ENCODE results near the gene CFAP61. TPM values are rescaled to one million over a fixed set of nuclear protein-coding genes. Genes with fewer than 3 reads are reported as not detected.

CFAP61 gene
- polyA plus RNA-seq, 1 of the 3 experiments (the other 2 are of a cell fraction): 0.26 TPM

DNA sequence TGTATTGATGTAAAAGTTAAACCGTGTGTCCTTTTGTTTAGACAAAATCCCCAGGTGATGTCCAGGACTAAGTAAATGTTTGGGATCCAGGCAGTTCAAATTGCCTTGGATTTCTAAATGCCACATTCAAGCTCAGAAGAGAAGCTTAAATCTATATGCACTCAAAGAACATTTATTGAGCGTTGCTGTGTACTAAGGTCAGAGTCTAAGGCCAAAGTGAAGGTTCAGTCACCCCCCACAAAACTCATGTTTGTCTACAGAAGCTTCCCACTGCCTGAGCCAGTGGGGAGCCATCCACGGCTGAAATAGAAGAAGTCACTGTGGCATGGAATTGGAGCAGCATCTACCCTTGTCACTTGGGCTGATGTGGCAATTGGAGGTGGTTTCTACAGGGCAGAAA lies 244.8 kb downstream of the CFAP61 start:
- Histone ChIP-seq H3K79me2 (ENCODE audit: insufficient read depth) (no peaks in the 10 kb centered on the region), H3K27me3 (ENCODE audit: insufficient read depth) (no peaks in the 10 kb centered on the region), H3K36me3 (replicated peaks in 1 of 2; ENCODE audit: control insufficient read depth in 1 of 2, insufficient read depth in 2 of 2, low read length in 1 of 2) (no peaks in the 10 kb centered on the region), H3F3A (replicated peaks; ENCODE audit: insufficient read depth) (no peaks in the 10 kb centered on the region), H3K4me3 (ENCODE audit: low read depth in 2 of 2, low read length in 1 of 2) (no peak overlapping the region), H3K9ac (no peak overlapping the region), H3K4me1 (ENCODE audit: control insufficient read depth in 1 of 2, insufficient read depth in 2 of 2, low read depth in 1 of 2, low read length in 1 of 2) (no peaks in the 10 kb centered on the region), H3K4me2 (no peak overlapping the region), H2AFZ (ENCODE audit: low read depth) (no peak overlapping the region), H3K27ac (ENCODE audit: low read depth in 2 of 2, low read length in 1 of 2) (no peak overlapping the region), H3K9me2 (no peaks in the 10 kb centered on the region), H3K9me3 (no peaks in the 10 kb centered on the region), H4K20me1 (ENCODE audit: insufficient read depth) (no peaks in the 10 kb centered on the region)
- no peak for TF ChIP-seq CTCF (IDR thresholded peaks at IDR 0.05)
- no peak for TF ChIP-seq RCOR1 (IDR thresholded peaks at IDR 0.05; ENCODE audit: low read length)
- TF ChIP-seq JUND (IDR thresholded peaks at IDR 0.05): no peak
- TF ChIP-seq GATA2 (CRISPR knock-in tag; IDR thresholded peaks at IDR 0.05): no peak
- TF ChIP-seq GABPA (IDR thresholded peaks at IDR 0.05; ENCODE audit: low read depth): no peak
- no peak for TF ChIP-seq ELF1 (IDR thresholded peaks at IDR 0.05)
- TF ChIP-seq, protein P1, sequence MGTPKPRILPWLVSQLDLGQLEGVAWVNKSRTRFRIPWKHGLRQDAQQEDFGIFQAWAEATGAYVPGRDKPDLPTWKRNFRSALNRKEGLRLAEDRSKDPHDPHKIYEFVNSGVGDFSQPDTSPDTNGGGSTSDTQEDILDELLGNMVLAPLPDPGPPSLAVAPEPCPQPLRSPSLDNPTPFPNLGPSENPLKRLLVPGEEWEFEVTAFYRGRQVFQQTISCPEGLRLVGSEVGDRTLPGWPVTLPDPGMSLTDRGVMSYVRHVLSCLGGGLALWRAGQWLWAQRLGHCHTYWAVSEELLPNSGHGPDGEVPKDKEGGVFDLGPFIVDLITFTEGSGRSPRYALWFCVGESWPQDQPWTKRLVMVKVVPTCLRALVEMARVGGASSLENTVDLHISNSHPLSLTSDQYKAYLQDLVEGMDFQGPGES (IDR thresholded peaks at IDR 0.05; ENCODE audit: low read depth, low read length): no peak
- TF ChIP-seq FOXJ3 (CRISPR knock-in tag; IDR thresholded peaks at IDR 0.05): no peak
- TF ChIP-seq, protein P2, sequence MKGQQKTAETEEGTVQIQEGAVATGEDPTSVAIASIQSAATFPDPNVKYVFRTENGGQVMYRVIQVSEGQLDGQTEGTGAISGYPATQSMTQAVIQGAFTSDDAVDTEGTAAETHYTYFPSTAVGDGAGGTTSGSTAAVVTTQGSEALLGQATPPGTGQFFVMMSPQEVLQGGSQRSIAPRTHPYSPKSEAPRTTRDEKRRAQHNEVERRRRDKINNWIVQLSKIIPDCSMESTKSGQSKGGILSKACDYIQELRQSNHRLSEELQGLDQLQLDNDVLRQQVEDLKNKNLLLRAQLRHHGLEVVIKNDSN (IDR thresholded peaks at IDR 0.05; ENCODE audit: borderline replicate concordance, low read depth): no peak
- TF ChIP-seq CHD2 (IDR thresholded peaks at IDR 0.05; ENCODE audit: low read length, partially characterized antibody): no peak
- TF ChIP-seq RXRA (IDR thresholded peaks at IDR 0.05; ENCODE audit: borderline replicate concordance, low read depth): no peak
- no peak for TF ChIP-seq MXI1 (IDR thresholded peaks at IDR 0.05; ENCODE audit: low read depth, low read length)
- no peak for TF ChIP-seq RAD21 (IDR thresholded peaks at IDR 0.05; ENCODE audit: low read length)
- no peak for TF ChIP-seq TAF1 (IDR thresholded peaks at IDR 0.05; ENCODE audit: borderline replicate concordance, low read depth, low read length)
- TF ChIP-seq SIN3A (IDR thresholded peaks at IDR 0.05; ENCODE audit: borderline replicate concordance, low read depth, low read length): no peak
- TF ChIP-seq FOSL2 (IDR thresholded peaks at IDR 0.05; ENCODE audit: borderline replicate concordance, low read depth): no peak
- no peak for TF ChIP-seq TEAD4 (IDR thresholded peaks at IDR 0.05; ENCODE audit: borderline replicate concordance, insufficient read depth)
- TF ChIP-seq, protein P3, sequence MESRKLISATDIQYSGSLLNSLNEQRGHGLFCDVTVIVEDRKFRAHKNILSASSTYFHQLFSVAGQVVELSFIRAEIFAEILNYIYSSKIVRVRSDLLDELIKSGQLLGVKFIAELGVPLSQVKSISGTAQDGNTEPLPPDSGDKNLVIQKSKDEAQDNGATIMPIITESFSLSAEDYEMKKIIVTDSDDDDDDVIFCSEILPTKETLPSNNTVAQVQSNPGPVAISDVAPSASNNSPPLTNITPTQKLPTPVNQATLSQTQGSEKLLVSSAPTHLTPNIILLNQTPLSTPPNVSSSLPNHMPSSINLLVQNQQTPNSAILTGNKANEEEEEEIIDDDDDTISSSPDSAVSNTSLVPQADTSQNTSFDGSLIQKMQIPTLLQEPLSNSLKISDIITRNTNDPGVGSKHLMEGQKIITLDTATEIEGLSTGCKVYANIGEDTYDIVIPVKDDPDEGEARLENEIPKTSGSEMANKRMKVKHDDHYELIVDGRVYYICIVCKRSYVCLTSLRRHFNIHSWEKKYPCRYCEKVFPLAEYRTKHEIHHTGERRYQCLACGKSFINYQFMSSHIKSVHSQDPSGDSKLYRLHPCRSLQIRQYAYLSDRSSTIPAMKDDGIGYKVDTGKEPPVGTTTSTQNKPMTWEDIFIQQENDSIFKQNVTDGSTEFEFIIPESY (IDR thresholded peaks at IDR 0.05; ENCODE audit: borderline replicate concordance, low read depth): no peak
- no peak for TF ChIP-seq NRF1 (IDR thresholded peaks at IDR 0.05; ENCODE audit: low read depth, low read length)
- no peak for TF ChIP-seq USF2 (IDR thresholded peaks at IDR 0.05; ENCODE audit: borderline replicate concordance, low read depth, low read length)
- DNase-seq: no peak
- 21% methylated on average over 3 of the region's 3 CpGs for WGBS (ENCODE audit: low lambda C conversion rate)
- ChIA-PET POLR2A (no interaction called here), CTCF (no interaction called here)
